K562 (cell line): ENCODE data around the gene PARD6B. TPM values are rescaled to one million over a fixed set of nuclear protein-coding genes. Genes with fewer than 3 reads are reported as not detected.

Experiments used
- ARID4B ChIP-seq: sonication (generic); formaldehyde crosslinking; IDR thresholded peaks from 2 replicates; pipeline ENCODE4 v1.8.0; 2022; ENCODE audit warnings: mild to moderate bottlenecking, missing genetic modification reagents
- CBFA2T2 ChIP-seq: fragments of 450-650 bp; conservative IDR thresholded peaks from 2 replicates; pipeline ENCODE4 v1.6.1; 2017; ENCODE audit warnings: mild to moderate bottlenecking
- CBX2 ChIP-seq: fragments of 200-600 bp; sonication (generic); IDR thresholded peaks from one replicate; pipeline ENCODE4 v1.6.1; 2012; ENCODE audit warnings: mild to moderate bottlenecking, low read length, inconsistent platforms; ENCODE audit not compliant: insufficient read depth, poor library complexity, severe bottlenecking
- HEY1 ChIP-seq: fragments of 250-450 bp; sonication (Bioruptor Pico); IDR thresholded peaks from 2 replicates; pipeline ENCODE4 v1.5.0; 2020; ENCODE audit warnings: mild to moderate bottlenecking, moderate library complexity, borderline replicate concordance
- HMGN3 ChIP-seq: IDR thresholded peaks from 2 replicates; pipeline ENCODE4 v1.6.1; 2011; ENCODE audit warnings: borderline replicate concordance, low read depth, mild to moderate bottlenecking, mixed read lengths, low read length; ENCODE audit not compliant: insufficient read length; ENCODE audit errors: extremely low read depth
- ID3 ChIP-seq, 2 experiments: fragments of 250-450 bp in 1 of 2; fragments of 450-650 bp in 1 of 2; sonication (Bioruptor Pico) in 1 of 2; IDR thresholded peaks; 2 replicates each; pipeline versions ENCODE4 v1.6.1 to v1.8.0; 2016 to 2021; ENCODE audit warnings: mild to moderate bottlenecking in 2 of 2, moderate library complexity in 2 of 2, missing compliant biosample characterization in 1 of 2, missing genetic modification characterization in 1 of 2
- MCM5 ChIP-seq: fragments of 450-650 bp; IDR thresholded peaks from 2 replicates; pipeline ENCODE4 v1.6.1; 2016; ENCODE audit warnings: low read depth
- MXD1 ChIP-seq: fragments of 250-450 bp; sonication (Bioruptor Pico); IDR thresholded peaks from 2 replicates; pipeline ENCODE4 v1.8.0; 2021; ENCODE audit warnings: borderline replicate concordance, mild to moderate bottlenecking, moderate library complexity; ENCODE audit not compliant: poor library complexity, severe bottlenecking
- RAD21 ChIP-seq, 2 experiments: fragments of 250-450 bp in 1 of 2; fragments of 450-650 bp in 1 of 2; sonication (Bioruptor Pico) in 1 of 2; formaldehyde crosslinking in 1 of 2; IDR thresholded peaks in 1 of 2; conservative IDR thresholded peaks in 1 of 2; 2 replicates each; pipeline versions ENCODE4 v1.4.0 to v1.8.0; 2020 to 2022; ENCODE audit warnings: mild to moderate bottlenecking in 2 of 2, moderate library complexity in 1 of 2
- TCF7L2 ChIP-seq: fragments of 150-350 bp; IDR thresholded peaks from 2 replicates; pipeline ENCODE4 v1.6.1; 2016; ENCODE audit warnings: low read depth, mild to moderate bottlenecking, low read length, moderate library complexity
- TRIM24 ChIP-seq, 2 experiments: fragments of 450-650 bp; IDR thresholded peaks; 2 replicates each; pipeline ENCODE4 v1.6.1; 2016
- ZNF143 ChIP-seq: sonication (generic); formaldehyde crosslinking; IDR thresholded peaks from 2 replicates; pipeline ENCODE4 v1.9.0; 2022; ENCODE audit warnings: mild to moderate bottlenecking, missing genetic modification reagents
- ZNF280B ChIP-seq: fragments of 250-450 bp; sonication (Bioruptor Pico); IDR thresholded peaks from 2 replicates; pipeline ENCODE4 v1.5.1; 2021; ENCODE audit warnings: mild to moderate bottlenecking
- polyA plus RNA-seq, 8 experiments: library from polyadenylated mRNA; depleted of rRNA in 4 of 8; stranded (reverse) in 5 of 8; unstranded in 3 of 8; fragments of >200 nt; fragmentation: Nextera tagmentation in 2 of 8; fragmentation: Illumina TruSeq in 1 of 8; extraction: Ambion mirVana in 2 of 8; extraction: Trizol in 1 of 8; gene quantifications; 2 replicates each; pipeline versions ENCODE4 v1.2.1 to v1.2.3, GENCODE V29; 2011 to 2014; ENCODE audit warnings: inconsistent platforms in 1 of 8, missing spikeins in 1 of 8
- total RNA-seq, 7 experiments: library from RNA; depleted of rRNA in 6 of 7; stranded (reverse); fragments of >200 nt in 6 of 7; fragmentation: Illumina TruSeq in 2 of 7; extraction: Trizol in 2 of 7; gene quantifications; 2 replicates each; pipeline versions ENCODE4 v1.2.1 to v1.2.3, GENCODE V29; 2011 to 2021; ENCODE audit warnings: low replicate concordance in 1 of 7
- TF ChIP-seq, protein P1 (sequence below): sonication (generic); formaldehyde crosslinking; IDR thresholded peaks from 2 replicates; pipeline ENCODE4 v1.8.1; 2023; ENCODE audit warnings: mild to moderate bottlenecking, missing genetic modification reagents, moderate library complexity
- TF ChIP-seq, protein P2 (sequence below): sonication (generic); formaldehyde crosslinking; IDR thresholded peaks from 2 replicates; pipeline ENCODE4 v1.8.1; 2023; ENCODE audit warnings: mild to moderate bottlenecking, missing genetic modification reagents

PARD6B gene
- total and polyA plus RNA-seq, 9 of the 15 experiments (the other 6 are each of a cell fraction or from before 2014, with no cell fraction given) = 1.7 to 12.3 (median 5.5) TPM

DNA sequence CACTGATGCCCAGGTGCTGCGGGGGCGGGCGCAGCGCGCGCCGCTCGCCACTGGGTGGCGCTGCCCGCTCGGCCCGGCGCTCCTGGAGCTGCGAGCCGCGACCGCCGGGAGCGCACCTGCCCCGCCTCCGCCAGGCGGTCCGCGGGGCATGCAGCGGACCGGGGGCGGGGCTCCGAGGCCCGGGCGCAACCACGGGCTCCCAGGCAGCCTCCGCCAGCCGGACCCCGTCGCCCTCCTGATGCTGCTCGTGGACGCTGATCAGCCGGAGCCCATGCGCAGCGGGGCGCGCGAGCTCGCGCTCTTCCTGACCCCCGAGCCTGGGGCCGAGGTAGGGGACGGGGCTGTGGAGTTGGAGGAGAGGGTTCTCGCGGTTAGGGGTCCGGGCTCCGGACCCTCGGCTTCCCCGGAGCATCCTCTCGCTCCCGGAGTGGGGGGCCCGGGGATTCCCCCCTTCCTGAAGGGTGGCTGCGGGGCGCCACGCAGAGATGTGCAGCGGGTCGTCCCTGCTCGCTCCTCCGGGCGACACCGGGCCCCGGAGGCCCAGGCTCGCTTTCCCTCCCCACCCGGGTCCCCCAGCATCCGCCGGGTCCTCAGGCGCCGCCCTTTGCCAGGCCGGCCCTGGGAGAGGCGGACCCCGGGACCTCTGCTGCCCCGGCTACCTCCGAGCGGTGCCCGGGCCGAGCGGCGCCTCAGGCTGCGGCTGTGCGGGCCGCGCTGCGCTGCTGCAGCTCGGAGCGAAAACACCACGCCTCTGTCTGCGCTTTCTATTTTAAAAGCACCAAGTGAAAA lies 63.7 kb downstream of the PARD6B start, which contains the start of gene BCAS4 (continued):
- TF ChIP-seq CBX2 (no peak), RAD21 (CRISPR knock-in tag; conservative IDR thresholded peaks at IDR 0.05 in 1 of 2, IDR thresholded peaks at IDR 0.05 in 1 of 2) (peak; percentile 65 to 94), HMGN3 (peak; percentile 76), TCF7L2 (no peak), TRIM24 (IDR thresholded peaks at IDR 0.05) (no peak), MCM5 (no peak), CBFA2T2 (no peak), ARID4B (no peak), HEY1 (CRISPR knock-in tag) (no peak), MXD1 (CRISPR knock-in tag) (no peak), ID3 (CRISPR knock-in tag; IDR thresholded peaks at IDR 0.05) (no peak), ID3 (tag; IDR thresholded peaks at IDR 0.05) (peak; percentile 58; the same call in 1 of the 2 replicates), ZNF143 (CRISPR knock-in tag) (no peak), ZNF280B (CRISPR knock-in tag) (no peak)
- TF ChIP-seq, protein P1, sequence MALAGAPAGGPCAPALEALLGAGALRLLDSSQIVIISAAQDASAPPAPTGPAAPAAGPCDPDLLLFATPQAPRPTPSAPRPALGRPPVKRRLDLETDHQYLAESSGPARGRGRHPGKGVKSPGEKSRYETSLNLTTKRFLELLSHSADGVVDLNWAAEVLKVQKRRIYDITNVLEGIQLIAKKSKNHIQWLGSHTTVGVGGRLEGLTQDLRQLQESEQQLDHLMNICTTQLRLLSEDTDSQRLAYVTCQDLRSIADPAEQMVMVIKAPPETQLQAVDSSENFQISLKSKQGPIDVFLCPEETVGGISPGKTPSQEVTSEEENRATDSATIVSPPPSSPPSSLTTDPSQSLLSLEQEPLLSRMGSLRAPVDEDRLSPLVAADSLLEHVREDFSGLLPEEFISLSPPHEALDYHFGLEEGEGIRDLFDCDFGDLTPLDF = no peak
- TF ChIP-seq, protein P2, sequence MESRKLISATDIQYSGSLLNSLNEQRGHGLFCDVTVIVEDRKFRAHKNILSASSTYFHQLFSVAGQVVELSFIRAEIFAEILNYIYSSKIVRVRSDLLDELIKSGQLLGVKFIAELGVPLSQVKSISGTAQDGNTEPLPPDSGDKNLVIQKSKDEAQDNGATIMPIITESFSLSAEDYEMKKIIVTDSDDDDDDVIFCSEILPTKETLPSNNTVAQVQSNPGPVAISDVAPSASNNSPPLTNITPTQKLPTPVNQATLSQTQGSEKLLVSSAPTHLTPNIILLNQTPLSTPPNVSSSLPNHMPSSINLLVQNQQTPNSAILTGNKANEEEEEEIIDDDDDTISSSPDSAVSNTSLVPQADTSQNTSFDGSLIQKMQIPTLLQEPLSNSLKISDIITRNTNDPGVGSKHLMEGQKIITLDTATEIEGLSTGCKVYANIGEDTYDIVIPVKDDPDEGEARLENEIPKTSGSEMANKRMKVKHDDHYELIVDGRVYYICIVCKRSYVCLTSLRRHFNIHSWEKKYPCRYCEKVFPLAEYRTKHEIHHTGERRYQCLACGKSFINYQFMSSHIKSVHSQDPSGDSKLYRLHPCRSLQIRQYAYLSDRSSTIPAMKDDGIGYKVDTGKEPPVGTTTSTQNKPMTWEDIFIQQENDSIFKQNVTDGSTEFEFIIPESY (CRISPR knock-in tag) = peak; percentile 79
